B cell (primary cell): ENCODE measurements around the gene GPR183. TPM values are rescaled to one million over a fixed set of nuclear protein-coding genes. Genes with fewer than 3 reads are reported as not detected.

ENCODE experiments used
- ATAC-seq: fragments of 200-7000 bp; cut with Tn5 transposase; one replicate; pipeline ENCODE4 v1.10.0; 2021; ENCODE audit warnings: low read depth, mild to moderate bottlenecking, moderate number of reproducible peaks, moderate library complexity
- CTCF ChIA-PET: fragments of 350-600 bp; sonication (Branson Sonifier 250); formaldehyde crosslinking; loops from one replicate; lab custom pipeline; 2021; ENCODE audit warnings: antibody characterized with exemption, inconsistent platforms; lab: Charles Lee
- POLR2A ChIA-PET: fragments of 350-600 bp; sonication (Branson Sonifier 250); formaldehyde crosslinking; loops from one replicate; lab custom pipeline; 2021; ENCODE audit warnings: antibody characterized with exemption; lab: Charles Lee
- DNase-seq: peaks from one replicate; pipeline ENCODE4 v3.0.0; 2013
- H2AFZ ChIP-seq: 2 replicates; pipeline ENCODE4 v1.6.1; 2012; ENCODE audit warnings: mild to moderate bottlenecking, low read depth, low read length; ENCODE audit not compliant: insufficient read depth, poor library complexity, severe bottlenecking
- H3K27ac ChIP-seq, 2 donors: 1 replicate in 1 of 2; 2 replicates in 1 of 2; pipeline ENCODE4 v1.5.1; 2012 to 2013; ENCODE audit warnings: low read length in 2 of 2, mild to moderate bottlenecking in 2 of 2, moderate library complexity in 1 of 2
- H3K27me3 ChIP-seq, 4 experiments: fragments of 200-600 bp in 1 of 4; sonication (generic) in 1 of 4; replicated peaks in 1 of 4; 1 replicate in 2 of 4; 2 replicates in 2 of 4; pipeline versions ENCODE4 v1.6.1 to v1.7.0; 2013 to 2016; ENCODE audit warnings: low read length in 3 of 4, mild to moderate bottlenecking in 2 of 4, mixed read lengths in 1 of 4, moderate library complexity in 1 of 4; ENCODE audit not compliant: insufficient read depth in 4 of 4, control insufficient read depth in 3 of 4; ENCODE audit errors: control extremely low read depth in 1 of 4
- H3K36me3 ChIP-seq, 2 experiments: replicated peaks in 1 of 2; 1 replicate in 1 of 2; 2 replicates in 1 of 2; pipeline versions ENCODE4 v1.6.1 to v1.7.1; 2013; ENCODE audit warnings: low read length in 1 of 2; ENCODE audit not compliant: insufficient read depth in 2 of 2, control insufficient read depth in 1 of 2; ENCODE audit errors: control extremely low read depth in 1 of 2, extremely low read depth in 1 of 2
- H3K4me1 ChIP-seq, 2 donors: fragments of 200-600 bp in 1 of 2; sonication (generic) in 1 of 2; 1 replicate in 1 of 2; 2 replicates in 1 of 2; pipeline versions ENCODE4 v1.5.1 to v1.6.1; 2013 to 2017; ENCODE audit warnings: low read length in 2 of 2; ENCODE audit not compliant: control insufficient read depth in 2 of 2, insufficient read depth in 2 of 2
- H3K4me2 ChIP-seq: replicated peaks from 2 replicates; pipeline ENCODE3; 2012; ENCODE audit warnings: mild to moderate bottlenecking, low read depth, low read length; ENCODE audit not compliant: poor library complexity, severe bottlenecking
- H3K4me3 ChIP-seq, 5 experiments: fragments of 200-600 bp in 1 of 5; sonication (generic) in 1 of 5; 1 replicate in 3 of 5; 2 replicates in 2 of 5; pipeline versions ENCODE4 v1.5.1 to v1.7.0; 2011 to 2016; ENCODE audit warnings: low read length in 4 of 5, mild to moderate bottlenecking in 4 of 5, low read depth in 2 of 5, control low read depth in 1 of 5, moderate library complexity in 1 of 5; ENCODE audit not compliant: insufficient read depth in 1 of 5; ENCODE audit errors: control extremely low read depth in 1 of 5, extremely low read depth in 1 of 5
- H3K79me2 ChIP-seq: fragments of 200-600 bp; sonication (generic); one replicate; pipeline ENCODE4 v1.6.0; 2016; ENCODE audit warnings: low read length; ENCODE audit not compliant: control insufficient read depth, insufficient read depth
- H3K9ac ChIP-seq: fragments of 200-600 bp; sonication (generic); 2 replicates; pipeline ENCODE4 v1.6.1; 2017; ENCODE audit warnings: mild to moderate bottlenecking, low read length, moderate library complexity
- H3K9me3 ChIP-seq, 3 donors: one replicate each; pipeline versions ENCODE4 v1.6.1 to v1.7.1; 2013; ENCODE audit warnings: low read length in 2 of 3; ENCODE audit not compliant: control insufficient read depth in 2 of 3, insufficient read depth in 1 of 3; ENCODE audit errors: control extremely low read depth in 1 of 3
- H4K20me1 ChIP-seq: 2 replicates; pipeline ENCODE4 v1.6.0; 2012; ENCODE audit warnings: mild to moderate bottlenecking, low read length; ENCODE audit not compliant: insufficient read depth, control insufficient read depth, poor library complexity, severe bottlenecking
- H3K27ac Mint-ChIP-seq: one replicate; pipeline ENCODE4 v1.8.0; 2021; ENCODE audit warnings: mixed read lengths
- H3K27me3 Mint-ChIP-seq: one replicate; pipeline ENCODE4 v1.8.0; 2021; ENCODE audit warnings: mixed read lengths
- H3K4me1 Mint-ChIP-seq: one replicate; pipeline ENCODE4 v1.8.0; 2021; ENCODE audit warnings: mixed read lengths
- H3K4me3 Mint-ChIP-seq: one replicate; pipeline ENCODE4 v1.8.0; 2021; ENCODE audit warnings: mixed read lengths
- H3K9me3 Mint-ChIP-seq: one replicate; pipeline ENCODE4 v1.8.0; 2022; ENCODE audit warnings: mixed read lengths; ENCODE audit not compliant: insufficient read depth
- EZH2 ChIP-seq: IDR thresholded peaks from 2 replicates; pipeline ENCODE4 v1.6.1; 2012; ENCODE audit warnings: borderline replicate concordance, low read depth, mild to moderate bottlenecking, moderate library complexity, low read length; ENCODE audit not compliant: insufficient read depth, poor library complexity, severe bottlenecking
- WGBS: methylation state at CpG from one replicate; pipeline ENCODE4 v1.1.5; 2013; ENCODE audit warnings: missing lambda C conversion rate; ENCODE audit not compliant: insufficient coverage; 5-methylcytosine and 5-hydroxymethylcytosine counted together
- intact Hi-C: fragments of 100-400 bp; cut with micrococcal nuclease; formaldehyde crosslinking; loops from one replicate; pipeline ENCODE4 v1.10.0; 2022
- polyA plus RNA-seq: library from polyadenylated mRNA; depleted of rRNA; stranded (reverse); fragments of >200 nt; gene quantifications from 2 replicates; pipeline ENCODE4 v1.2.3, GENCODE V29; 2012
- total RNA-seq, 2 donors: library from RNA; stranded (reverse); fragments of 120-200 nt in 1 of 2; gene quantifications; 1 replicate in 1 of 2; 2 replicates in 1 of 2; pipeline versions ENCODE4 v1.2.3 to v1.2.4, GENCODE V29; 2013 to 2022
- TF ChIP-seq, protein P1 (sequence below): fragments of 200-600 bp; IDR thresholded peaks from one replicate; pipeline ENCODE4 v1.8.0; 2022; ENCODE audit warnings: antibody characterized with exemption, mild to moderate bottlenecking

Gene GPR183
- total and polyA plus RNA-seq, 2 donors (not counting 1 experiment from before 2014, with no cell fraction given) = 150 to 256 TPM

DNA sequence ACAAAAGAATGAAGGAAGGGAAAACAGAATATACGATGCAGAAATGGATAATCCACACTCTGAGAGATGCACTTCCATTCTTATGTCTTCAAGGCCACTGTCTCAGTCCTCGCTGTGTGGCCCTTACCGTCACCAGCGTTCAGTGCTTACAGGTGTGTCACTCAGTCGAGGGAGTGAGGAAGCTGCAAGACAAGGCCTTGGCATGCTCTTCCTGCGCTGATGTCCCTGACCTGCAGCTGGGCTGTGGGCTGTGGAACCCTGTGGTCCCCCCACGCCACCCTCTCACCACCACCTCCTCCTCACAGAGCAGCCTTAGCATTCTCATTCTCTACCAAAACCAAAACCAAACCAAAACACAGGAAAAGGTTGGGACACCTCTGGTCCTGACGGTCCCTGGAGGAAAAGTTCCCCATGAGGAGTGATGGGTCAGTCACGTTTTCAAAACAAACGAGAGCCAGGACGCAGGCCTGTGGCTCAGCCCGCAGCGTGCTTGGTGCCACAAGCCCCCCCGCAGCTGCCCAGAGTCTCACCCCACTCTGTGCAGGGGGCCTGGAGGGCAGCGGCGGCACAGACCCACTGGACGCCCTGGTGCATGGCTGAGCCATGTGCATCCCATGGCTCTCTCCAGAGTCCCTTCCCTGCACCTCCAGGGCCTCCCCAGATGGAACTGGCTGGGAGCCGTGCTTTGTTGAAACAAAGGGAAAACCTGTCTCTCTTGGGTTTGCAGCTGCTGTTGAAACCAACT is 48.2 kb upstream of the GPR183 start:
- Histone ChIP-seq H3K36me3 (peaks cover 0 to 33% of the 10 kb centered on the region in 2 experiments), H3K27ac (peak overlapping the region; percentile 95 to 97), H3K79me2 (peaks cover 31% of the 10 kb centered on the region), H3K9ac (peak overlapping the region; percentile 54), H3K9me3 (no peaks in the 10 kb centered on the region), H3K4me3 (peak overlapping the region in 3 of 5 experiments; percentile 13 to 47 (median 39)), H3K4me2 (peak overlapping the region; percentile 73), H3K4me1 (peaks cover 65 to 83% of the 10 kb centered on the region in 2 donors), H2AFZ (no peak overlapping the region), H3K27me3 (no peaks in the 10 kb centered on the region), H4K20me1 (no peaks in the 10 kb centered on the region)
- ChIA-PET CTCF (interaction anchor here (0.8 to 2.5 kb wide), 12 partner anchors 10 to 86 kb away, joined by 3 to 12 read pairs (median 5); partner anchors contain the start of gene GPR183), POLR2A (interaction anchor here (0.7 to 2.6 kb wide), 6 partner anchors 13 to 81 kb away, joined by 3 to 21 read pairs (median 4); no protein-coding TSS in a partner anchor)
- no peak for ATAC-seq
- Mint-ChIP-seq H3K9me3 (no peaks in the 10 kb centered on the region), H3K4me1 (peaks cover 94% of the 10 kb centered on the region), H3K4me3 (peak overlapping the region; percentile 78), H3K27me3 (no peaks in the 10 kb centered on the region), H3K27ac (peak overlapping the region; percentile 98)
- no peak for DNase-seq
- intact Hi-C loops = loop anchor here (1.0 to 5.0 kb wide), 3 partner anchors 20 to 48 kb away; partner anchors contain the start of gene GPR183
- WGBS = 75% methylated on average over 17 of the region's 18 CpGs
- TF ChIP-seq EZH2 = no peak
- TF ChIP-seq, protein P1, sequence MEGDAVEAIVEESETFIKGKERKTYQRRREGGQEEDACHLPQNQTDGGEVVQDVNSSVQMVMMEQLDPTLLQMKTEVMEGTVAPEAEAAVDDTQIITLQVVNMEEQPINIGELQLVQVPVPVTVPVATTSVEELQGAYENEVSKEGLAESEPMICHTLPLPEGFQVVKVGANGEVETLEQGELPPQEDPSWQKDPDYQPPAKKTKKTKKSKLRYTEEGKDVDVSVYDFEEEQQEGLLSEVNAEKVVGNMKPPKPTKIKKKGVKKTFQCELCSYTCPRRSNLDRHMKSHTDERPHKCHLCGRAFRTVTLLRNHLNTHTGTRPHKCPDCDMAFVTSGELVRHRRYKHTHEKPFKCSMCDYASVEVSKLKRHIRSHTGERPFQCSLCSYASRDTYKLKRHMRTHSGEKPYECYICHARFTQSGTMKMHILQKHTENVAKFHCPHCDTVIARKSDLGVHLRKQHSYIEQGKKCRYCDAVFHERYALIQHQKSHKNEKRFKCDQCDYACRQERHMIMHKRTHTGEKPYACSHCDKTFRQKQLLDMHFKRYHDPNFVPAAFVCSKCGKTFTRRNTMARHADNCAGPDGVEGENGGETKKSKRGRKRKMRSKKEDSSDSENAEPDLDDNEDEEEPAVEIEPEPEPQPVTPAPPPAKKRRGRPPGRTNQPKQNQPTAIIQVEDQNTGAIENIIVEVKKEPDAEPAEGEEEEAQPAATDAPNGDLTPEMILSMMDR = no peak
